Fibroblast of the aortic adventitia (primary cell): ENCODE measurements around the gene B4GAT1. TPM values are rescaled to one million over a fixed set of nuclear protein-coding genes. Genes with fewer than 3 reads are reported as not detected.
A peak's percentile ranks its signal among the peaks of the same experiment; 100 is the strongest.

Source experiments
- DNase-seq: peaks from one replicate; pipeline ENCODE4 v3.0.0-alpha.2; 2010; ENCODE audit warnings: low read depth
- H3K4me3 ChIP-seq: 2 replicates; pipeline ENCODE4 v1.5.1; 2011; ENCODE audit warnings: low read depth, mild to moderate bottlenecking, control low read depth, low read length, moderate library complexity
- total RNA-seq: library from RNA; depleted of rRNA; stranded (reverse); fragments of >200 nt; gene quantifications from 2 replicates; pipeline ENCODE4 v1.2.3, GENCODE V29; 2012; ENCODE audit warnings: low replicate concordance
- TF ChIP-seq, protein P1 (sequence below): IDR thresholded peaks from 2 replicates; pipeline ENCODE4 v1.5.1; 2011; ENCODE audit warnings: mild to moderate bottlenecking, low read length, control low read depth, inconsistent platforms; ENCODE audit not compliant: insufficient read depth

Gene B4GAT1
- total RNA-seq, 1 donor = 21.5 TPM

DNA sequence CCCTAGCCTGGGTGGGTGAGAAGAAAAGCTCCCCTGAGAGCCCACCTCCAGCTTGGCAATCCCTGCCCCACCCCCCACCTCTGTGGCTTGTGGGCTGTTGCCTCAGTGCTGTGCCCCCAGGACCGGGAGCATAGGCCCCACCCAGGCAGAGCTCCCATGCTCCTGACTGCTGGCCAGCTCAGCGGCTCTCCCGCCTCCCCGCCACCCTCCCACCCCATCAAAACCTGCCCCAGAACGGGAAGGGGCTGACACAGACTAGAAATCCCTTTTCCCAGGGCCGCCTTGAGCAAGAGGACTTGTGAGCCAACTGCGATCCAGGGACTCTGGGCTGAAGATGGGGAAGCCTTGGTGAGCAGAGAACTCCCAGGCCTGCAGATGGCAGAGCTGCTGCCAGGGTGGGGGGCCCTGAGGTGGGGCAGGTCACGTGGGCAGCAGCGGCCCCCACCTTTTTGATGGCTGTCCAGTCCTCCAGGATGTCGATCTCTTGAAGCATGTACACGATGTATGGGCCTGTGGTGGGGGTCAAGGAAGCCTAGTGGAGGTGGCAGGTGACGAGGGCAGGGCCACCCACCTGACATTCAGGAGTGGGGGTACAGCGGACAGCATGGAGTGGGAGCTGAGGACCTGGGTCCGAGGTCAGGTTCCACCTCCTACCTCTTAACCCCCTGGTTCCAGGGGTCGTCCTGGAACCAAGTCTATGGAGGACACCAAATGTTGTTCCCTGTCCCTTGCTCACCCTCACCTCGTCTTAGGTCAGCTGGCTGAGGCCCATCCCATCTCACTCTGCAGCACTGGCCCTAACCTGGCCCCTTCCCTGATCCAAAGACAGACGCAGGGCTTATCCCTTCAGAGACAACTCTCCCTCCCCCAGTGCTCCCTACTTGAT, 8.9 kb downstream of the B4GAT1 start:
- TF ChIP-seq, protein P1, sequence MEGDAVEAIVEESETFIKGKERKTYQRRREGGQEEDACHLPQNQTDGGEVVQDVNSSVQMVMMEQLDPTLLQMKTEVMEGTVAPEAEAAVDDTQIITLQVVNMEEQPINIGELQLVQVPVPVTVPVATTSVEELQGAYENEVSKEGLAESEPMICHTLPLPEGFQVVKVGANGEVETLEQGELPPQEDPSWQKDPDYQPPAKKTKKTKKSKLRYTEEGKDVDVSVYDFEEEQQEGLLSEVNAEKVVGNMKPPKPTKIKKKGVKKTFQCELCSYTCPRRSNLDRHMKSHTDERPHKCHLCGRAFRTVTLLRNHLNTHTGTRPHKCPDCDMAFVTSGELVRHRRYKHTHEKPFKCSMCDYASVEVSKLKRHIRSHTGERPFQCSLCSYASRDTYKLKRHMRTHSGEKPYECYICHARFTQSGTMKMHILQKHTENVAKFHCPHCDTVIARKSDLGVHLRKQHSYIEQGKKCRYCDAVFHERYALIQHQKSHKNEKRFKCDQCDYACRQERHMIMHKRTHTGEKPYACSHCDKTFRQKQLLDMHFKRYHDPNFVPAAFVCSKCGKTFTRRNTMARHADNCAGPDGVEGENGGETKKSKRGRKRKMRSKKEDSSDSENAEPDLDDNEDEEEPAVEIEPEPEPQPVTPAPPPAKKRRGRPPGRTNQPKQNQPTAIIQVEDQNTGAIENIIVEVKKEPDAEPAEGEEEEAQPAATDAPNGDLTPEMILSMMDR = no peak
- no peak overlapping the region for H3K4me3 ChIP-seq
- DNase-seq = no peak

DNA sequence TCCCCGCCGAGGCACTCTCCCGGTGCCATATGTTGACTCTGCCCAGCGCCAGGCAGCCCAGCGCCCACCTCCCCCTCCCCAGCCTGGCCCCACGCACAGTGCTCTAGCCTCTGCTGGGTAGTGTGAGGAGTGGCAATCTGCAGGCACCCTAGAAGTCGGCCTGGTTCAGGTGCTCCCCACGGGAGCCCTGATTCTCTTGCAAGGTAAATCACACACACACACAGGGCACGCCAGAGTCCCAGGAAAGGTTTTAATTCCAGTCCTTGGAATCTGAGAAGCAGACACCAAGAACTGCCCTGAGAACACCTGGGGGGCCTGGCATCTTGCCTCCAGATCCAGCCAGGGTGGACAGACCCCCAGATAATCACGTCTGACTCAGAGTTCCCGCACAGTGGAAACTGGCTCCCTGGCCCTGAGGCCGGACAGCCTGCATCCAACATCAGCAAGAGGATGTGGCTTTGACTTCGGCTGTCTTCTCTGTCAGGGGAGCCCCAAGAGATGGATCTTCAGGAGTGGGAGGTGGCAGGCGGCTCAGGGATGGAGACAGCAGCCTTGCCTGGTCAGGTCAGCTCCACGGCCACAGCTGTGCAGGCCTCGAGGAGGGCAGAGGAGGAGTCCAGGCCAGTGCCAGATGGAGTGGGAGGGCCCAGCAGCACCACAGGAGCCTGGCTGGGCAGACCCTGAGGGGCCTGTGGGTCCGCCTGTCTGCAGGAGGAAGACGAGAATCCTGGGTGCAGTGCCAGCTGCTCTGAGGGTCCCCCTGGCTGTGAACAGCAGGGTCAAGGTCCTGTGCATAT, 10.1 kb downstream of the B4GAT1 start:
- DNase-seq = no peak
- TF ChIP-seq, protein P1 = no peak
- H3K4me3 ChIP-seq = no peak overlapping the region

DNA sequence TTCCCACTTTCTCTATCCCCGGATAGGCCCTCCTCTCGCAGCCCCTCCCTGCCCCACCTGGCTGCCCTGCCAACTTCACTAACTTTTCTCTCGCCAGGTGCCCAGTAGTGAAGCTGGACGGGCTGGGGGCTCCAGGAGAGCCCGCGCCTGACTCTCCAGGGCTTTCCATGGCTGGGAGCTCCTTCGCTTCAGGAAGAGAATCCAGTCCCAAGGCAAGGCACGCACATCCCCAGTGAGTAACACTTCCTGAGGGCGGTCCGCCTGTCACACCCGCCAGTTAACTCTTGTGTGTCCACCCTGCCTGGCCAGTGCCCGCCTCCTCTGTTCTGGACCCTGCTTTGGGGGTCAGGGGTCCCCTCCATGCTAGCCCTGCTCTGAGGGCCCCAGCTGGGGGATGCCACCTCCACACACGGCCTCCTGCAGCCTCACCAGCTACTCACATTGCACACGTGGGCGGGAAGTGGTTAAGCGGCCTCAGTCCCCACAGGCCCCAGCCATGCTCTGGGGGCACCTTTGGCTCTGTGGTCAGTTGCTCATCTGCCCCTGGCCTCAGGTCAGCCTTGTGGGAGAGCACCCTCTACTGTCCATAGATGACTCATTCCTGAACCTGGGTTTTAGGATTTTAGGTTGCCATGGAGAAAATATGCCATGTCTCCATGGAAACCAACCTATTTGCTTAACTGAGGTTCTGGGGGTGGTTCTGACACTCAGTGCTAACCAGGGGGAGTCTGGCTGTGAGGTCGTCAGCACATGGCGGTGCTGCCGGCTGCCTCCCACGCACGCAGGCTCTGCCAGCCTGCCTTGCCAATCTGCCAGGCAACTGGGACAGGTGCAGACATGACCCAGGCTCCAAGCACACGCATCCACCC, 11.0 kb downstream of the B4GAT1 start, which contains the start of gene RIN1:
Gene RIN1, minus strand, starts transcription at position 201 of the 869 bp plus-strand sequence. Its CDS starts 32 bp downstream, at position 169.
- peak within 1 kb of the TSS; percentile 86 for H3K4me3 ChIP-seq
- TF ChIP-seq, protein P1 = peak; percentile 36
- peak; percentile 95 for DNase-seq

DNA sequence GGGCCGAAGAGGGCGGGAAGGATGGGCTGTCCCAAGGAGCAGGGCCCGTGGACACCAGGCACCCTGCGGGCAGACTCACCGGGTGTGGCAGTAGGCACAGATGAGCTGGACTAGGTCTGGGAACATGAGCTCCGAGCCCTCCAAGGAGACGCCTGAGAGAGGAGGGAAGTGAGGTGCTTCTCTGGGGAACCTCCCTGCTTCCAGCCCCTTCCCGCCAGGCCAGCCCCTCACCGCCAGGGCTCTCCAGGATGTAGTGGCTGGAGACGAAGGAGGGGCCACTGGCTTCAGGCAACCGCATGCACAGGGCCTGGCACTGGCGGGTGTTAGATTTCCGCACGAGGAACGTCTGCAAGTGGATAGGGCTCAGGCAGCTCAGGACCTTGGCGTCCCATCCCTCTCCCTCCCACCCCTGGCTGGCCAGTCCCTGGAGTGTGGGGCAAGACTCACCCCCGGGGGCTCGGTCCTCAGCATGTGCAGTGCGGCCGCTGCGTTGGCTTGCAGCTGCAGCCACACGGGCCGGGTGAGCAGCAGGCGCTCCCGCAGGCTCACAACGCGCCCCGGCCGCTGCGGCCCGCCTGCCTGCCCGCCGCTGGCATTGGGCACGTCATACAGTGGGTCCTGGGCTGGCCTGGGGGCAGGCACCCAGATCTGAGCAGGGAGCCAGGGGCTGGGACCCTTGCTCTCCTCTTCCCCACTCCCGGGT, 11.7 kb downstream of the B4GAT1 start:
- TF ChIP-seq, protein P1 = peak; percentile 9
- DNase-seq = peak; percentile 58
- H3K4me3 ChIP-seq = peak overlapping the region; percentile 86

DNA sequence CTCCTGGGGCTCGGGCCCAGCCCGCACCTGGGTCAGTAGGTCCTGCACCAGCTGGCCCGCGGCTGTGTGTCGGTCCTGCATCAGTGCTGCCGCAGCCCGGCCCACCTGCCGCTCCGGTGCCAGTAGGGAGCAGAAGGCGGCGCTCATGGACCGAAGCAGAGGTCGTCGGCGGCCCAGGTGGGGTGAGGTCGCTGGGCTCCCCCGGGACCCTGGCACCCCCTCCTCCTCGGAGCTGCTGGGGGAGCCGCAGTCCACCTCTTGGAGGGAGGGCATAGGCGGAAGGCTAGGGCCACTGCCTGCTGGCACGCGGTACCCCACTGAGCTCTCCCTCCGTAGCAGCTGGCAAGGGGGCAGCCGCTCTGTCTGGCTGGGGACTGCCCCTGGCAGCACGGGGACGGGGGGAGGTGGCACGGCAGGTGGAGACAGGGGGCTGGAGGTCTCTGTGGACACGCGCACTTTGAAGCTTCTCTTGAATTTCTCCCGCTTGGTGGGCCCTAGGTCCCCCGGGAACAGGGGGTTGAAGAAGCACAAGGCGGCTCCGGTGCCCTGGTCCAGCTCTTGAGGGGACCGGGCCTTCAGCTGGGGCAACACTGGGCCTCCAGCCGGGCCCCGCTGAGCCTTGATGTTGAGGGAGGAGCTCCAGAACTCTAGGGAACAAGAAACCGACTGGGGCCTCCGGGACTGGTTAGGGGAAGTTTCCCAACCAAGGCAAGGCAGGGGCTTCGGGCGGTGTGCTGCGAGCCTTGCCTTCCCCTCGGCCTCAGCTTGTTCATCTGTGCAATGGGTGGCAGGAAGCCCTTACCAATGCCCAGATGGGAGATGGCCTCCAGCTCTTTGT, 12.6 kb downstream of the B4GAT1 start:
- TF ChIP-seq, protein P1 = no peak
- no peak for DNase-seq
- peak overlapping the region; percentile 86 for H3K4me3 ChIP-seq
